Measurements from ENCODE around the gene CLSTN3.

- TF ChIP-seq POLR2AphosphoS5 (IDR thresholded peaks at IDR 0.05) (no peak), CTCF (IDR thresholded peaks at IDR 0.05) (no peak), POLR2A (IDR thresholded peaks at IDR 0.05) (no peak)
Observed at GRCh38 chr12:7089196-7089871, 40.8 kb upstream of the CLSTN3 start.

Data from transverse colon (tissue), 4 donors.